Measurements from ENCODE around the gene TMUB2. TPM values are rescaled to one million over a fixed set of nuclear protein-coding genes. Genes with fewer than 3 reads are reported as not detected.

TMUB2 gene
- total and polyA plus RNA-seq, 2 of the 13 experiments (the other 11 are each of a cell fraction or from before 2014, with no cell fraction given): 26.9 to 50.8 TPM

DNA sequence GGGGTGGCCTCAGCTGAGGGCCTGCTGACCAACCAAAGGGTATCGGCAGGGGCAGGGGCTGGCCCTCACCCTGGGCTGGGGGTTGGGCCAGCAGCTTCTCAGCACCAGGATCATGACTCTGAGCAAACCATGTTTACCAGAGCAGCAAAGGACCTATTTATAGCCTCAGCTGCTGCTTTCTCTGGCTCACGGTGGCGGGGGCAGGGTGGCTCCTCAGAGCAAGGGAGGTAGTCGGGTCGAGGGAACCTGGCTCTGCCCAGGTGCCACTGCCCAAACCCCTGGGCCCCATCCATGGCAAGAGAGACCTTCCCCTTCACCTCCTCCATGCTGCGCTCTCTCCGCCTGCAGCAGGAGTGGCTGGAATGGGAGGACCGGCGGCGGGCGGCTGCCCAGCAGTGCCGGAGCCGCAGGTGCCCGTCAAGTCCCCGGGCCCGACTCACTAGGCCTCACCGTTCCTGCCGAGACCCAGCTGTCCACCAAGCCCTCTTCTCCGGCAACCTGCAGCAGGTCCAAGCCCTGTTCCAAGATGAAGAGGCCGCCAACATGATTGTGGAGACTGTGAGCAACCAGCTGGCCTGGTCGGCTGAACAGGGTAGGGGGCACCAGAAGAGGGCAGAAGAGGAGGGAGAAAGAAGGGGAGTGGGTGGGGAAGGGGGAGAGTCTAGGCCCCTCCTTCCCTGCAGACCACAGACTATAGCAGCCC is 16.1 kb upstream of the TMUB2 start, which contains the start of gene ASB16:
ASB16 (plus strand) TSS at position 206 of the 703 bp plus-strand sequence; CDS start at position 292, 86 bp downstream.
- H3K27ac ChIP-seq (ENCODE audit: extremely low read length, insufficient read depth, low read length): no peak within 1 kb of the TSS
- H3K4me2 ChIP-seq (ENCODE audit: low read depth, low read length): peak within 1 kb of the TSS; percentile 84
- FAIRE-seq (no peak), DNase-seq (ENCODE audit: low spot score) (no peak), ATAC-seq (peak; percentile 40)
- no peaks in the 10 kb centered on the region for H4K20me1 ChIP-seq (ENCODE audit: insufficient read depth, low read length)
- WGBS (ENCODE audit: low lambda C conversion rate): 10% methylated on average over 21 of the region's 21 CpGs
- peaks cover 0 to 1% of the 10 kb centered on the region in 2 experiments; a peak in 1 of 5 replicates for H3K36me3 ChIP-seq (replicated peaks in 1 of 2; ENCODE audit: control insufficient read depth in 1 of 2, insufficient read depth in 2 of 2, low read length in 2 of 2)
- no peak within 1 kb of the TSS for H2AFZ ChIP-seq (ENCODE audit: low read length)
- BruUV-seq (replicated peaks): no TSS peak
- in situ Hi-C loops (cut with HindIII; ENCODE audit: extremely low pct_ligation_motif_present, low pct_unique_long_range_greater_than_20kb): loop anchor here (5.0 kb wide), 1 partner anchor 228 kb away; the partner anchor contains the start of gene PPY
- H3K9ac ChIP-seq (ENCODE audit: insufficient read depth, low read depth, low read length): peak within 1 kb of the TSS; percentile 29; the same call in 1 of the 2 replicates
- H3K9me3 ChIP-seq (ENCODE audit: low read length): no peaks in the 10 kb centered on the region
- H3K4me1 ChIP-seq (ENCODE audit: insufficient read depth, low read length): peaks cover 41% of the 10 kb centered on the region
- no peaks in the 10 kb centered on the region for H3K27me3 ChIP-seq (ENCODE audit: control insufficient read depth in 1 of 2, insufficient read depth in 2 of 2, low read length in 2 of 2)
- CTCF ChIA-PET (ENCODE audit: low intra/inter-chr PET ratio, low total read pairs): no interaction called here
- POLR2A ChIA-PET: interaction anchor here (1.6 to 2.0 kb wide), 2 partner anchors 13 to 16 kb away, joined by 8 to 13 read pairs; partner anchors contain the start of gene TMUB2
- no peaks in the 10 kb centered on the region for H3K79me2 ChIP-seq (ENCODE audit: insufficient read depth, low read length)
- H3K4me3 ChIP-seq (replicated peaks in 1 of 3; ENCODE audit: insufficient read depth in 1 of 3, low read depth in 2 of 3, low read length in 3 of 3): peak within 1 kb of the TSS; percentile 42 to 70 (median 59); a peak in 5 of 6 replicates
- intact Hi-C loops (cut with micrococcal nuclease; ENCODE audit: unreplicated experiment): no loop called here
- TF ChIP-seq ZNF891 (CRISPR knock-in tag; IDR thresholded peaks at IDR 0.05) (peak; percentile 76), FOSL2 (CRISPR knock-in tag; IDR thresholded peaks at IDR 0.05) (0 out of 2 replicates have a peak, but pooled peaks have one; percentile 15), MATR3 (CRISPR knock-in tag; IDR thresholded peaks at IDR 0.05) (no peak), SP2 (CRISPR knock-in tag; IDR thresholded peaks at IDR 0.05) (no peak), ZNF34 (CRISPR knock-in tag; IDR thresholded peaks at IDR 0.05; ENCODE audit: borderline replicate concordance) (no peak), NFIC (IDR thresholded peaks at IDR 0.05; ENCODE audit: low read length) (no peak), FOXP1 (IDR thresholded peaks at IDR 0.05) (no peak), FOXP1 (CRISPR knock-in tag; IDR thresholded peaks at IDR 0.05) (peak; percentile 33; the same call in 1 of the 2 replicates), ZNF543 (CRISPR knock-in tag; IDR thresholded peaks at IDR 0.05) (0 out of 2 replicates have a peak, but pooled peaks have one; percentile 63), MEF2D (CRISPR knock-in tag; IDR thresholded peaks at IDR 0.05) (peak; percentile 99)
- TF ChIP-seq, protein P1, sequence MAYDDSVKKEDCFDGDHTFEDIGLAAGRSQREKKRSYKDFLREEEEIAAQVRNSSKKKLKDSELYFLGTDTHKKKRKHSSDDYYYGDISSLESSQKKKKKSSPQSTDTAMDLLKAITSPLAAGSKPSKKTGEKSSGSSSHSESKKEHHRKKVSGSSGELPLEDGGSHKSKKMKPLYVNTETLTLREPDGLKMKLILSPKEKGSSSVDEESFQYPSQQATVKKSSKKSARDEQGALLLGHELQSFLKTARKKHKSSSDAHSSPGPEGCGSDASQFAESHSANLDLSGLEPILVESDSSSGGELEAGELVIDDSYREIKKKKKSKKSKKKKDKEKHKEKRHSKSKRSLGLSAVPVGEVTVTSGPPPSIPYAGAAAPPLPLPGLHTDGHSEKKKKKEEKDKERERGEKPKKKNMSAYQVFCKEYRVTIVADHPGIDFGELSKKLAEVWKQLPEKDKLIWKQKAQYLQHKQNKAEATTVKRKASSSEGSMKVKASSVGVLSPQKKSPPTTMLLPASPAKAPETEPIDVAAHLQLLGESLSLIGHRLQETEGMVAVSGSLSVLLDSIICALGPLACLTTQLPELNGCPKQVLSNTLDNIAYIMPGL (CRISPR knock-in tag; IDR thresholded peaks at IDR 0.05; ENCODE audit: borderline replicate concordance in 1 of 2, low read depth in 1 of 2): peak in 1 of 2 experiments; percentile 61; a peak in 1 of 4 replicates
- TF ChIP-seq, protein P2, sequence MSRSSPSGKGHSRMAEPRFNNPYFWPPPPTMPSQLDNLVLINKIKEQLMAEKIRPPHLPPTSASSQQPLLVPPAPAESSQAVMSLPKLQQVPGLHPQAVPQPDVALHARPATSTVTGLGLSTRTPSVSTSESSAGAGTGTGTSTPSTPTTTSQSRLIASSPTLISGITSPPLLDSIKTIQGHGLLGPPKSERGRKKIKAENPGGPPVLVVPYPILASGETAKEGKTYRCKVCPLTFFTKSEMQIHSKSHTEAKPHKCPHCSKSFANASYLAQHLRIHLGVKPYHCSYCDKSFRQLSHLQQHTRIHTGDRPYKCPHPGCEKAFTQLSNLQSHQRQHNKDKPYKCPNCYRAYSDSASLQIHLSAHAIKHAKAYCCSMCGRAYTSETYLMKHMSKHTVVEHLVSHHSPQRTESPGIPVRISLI (CRISPR knock-in tag; IDR thresholded peaks at IDR 0.05; ENCODE audit: borderline replicate concordance): no peak
- TF ChIP-seq, protein P3, sequence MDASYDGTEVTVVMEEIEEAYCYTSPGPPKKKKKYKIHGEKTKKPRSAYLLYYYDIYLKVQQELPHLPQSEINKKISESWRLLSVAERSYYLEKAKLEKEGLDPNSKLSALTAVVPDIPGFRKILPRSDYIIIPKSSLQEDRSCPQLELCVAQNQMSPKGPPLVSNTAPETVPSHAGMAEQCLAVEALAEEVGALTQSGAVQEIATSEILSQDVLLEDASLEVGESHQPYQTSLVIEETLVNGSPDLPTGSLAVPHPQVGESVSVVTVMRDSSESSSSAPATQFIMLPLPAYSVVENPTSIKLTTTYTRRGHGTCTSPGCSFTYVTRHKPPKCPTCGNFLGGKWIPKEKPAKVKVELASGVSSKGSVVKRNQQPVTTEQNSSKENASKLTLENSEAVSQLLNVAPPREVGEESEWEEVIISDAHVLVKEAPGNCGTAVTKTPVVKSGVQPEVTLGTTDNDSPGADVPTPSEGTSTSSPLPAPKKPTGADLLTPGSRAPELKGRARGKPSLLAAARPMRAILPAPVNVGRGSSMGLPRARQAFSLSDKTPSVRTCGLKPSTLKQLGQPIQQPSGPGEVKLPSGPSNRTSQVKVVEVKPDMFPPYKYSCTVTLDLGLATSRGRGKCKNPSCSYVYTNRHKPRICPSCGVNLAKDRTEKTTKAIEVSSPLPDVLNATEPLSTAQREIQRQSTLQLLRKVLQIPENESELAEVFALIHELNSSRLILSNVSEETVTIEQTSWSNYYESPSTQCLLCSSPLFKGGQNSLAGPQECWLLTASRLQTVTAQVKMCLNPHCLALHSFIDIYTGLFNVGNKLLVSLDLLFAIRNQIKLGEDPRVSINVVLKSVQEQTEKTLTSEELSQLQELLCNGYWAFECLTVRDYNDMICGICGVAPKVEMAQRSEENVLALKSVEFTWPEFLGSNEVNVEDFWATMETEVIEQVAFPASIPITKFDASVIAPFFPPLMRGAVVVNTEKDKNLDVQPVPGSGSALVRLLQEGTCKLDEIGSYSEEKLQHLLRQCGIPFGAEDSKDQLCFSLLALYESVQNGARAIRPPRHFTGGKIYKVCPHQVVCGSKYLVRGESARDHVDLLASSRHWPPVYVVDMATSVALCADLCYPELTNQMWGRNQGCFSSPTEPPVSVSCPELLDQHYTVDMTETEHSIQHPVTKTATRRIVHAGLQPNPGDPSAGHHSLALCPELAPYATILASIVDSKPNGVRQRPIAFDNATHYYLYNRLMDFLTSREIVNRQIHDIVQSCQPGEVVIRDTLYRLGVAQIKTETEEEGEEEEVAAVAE (CRISPR knock-in tag; IDR thresholded peaks at IDR 0.05; ENCODE audit: borderline replicate concordance): 0 out of 2 replicates have a peak, but pooled peaks have one; percentile 12

Data from HepG2 (cell line).